Measurements from ENCODE around the gene NCKAP5. TPM values are rescaled to one million over a fixed set of nuclear protein-coding genes. Genes with fewer than 3 reads are reported as not detected.

Gene NCKAP5
- polyA plus RNA-seq, 1 donor, result 3.3 TPM

GRCh38 chr2:133082034-133082433, 486.2 kb downstream of the NCKAP5 start:
- no peak for DNase-seq (ENCODE audit: low read depth)

DNA sequence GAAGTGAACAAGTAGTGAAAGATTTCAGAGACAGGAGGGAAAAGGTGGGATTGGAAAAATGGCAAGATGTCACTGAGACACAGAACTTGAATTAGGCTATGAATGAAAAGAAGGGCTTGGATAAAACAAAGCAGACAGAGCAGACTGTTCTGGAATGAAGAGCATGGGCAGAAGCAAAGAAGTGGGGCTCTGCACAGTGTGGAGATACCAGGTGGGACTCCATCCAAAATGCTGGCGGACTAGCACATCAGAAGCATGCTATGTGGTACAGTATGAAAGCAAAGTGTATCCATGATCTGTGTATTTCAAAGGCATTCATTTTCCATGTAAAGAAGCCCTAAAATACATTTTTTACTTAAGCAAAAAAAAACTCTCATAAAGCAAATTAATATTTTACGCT, 487.4 kb downstream of the NCKAP5 start:
- DNase-seq (ENCODE audit: low read depth), result no peak

DNA sequence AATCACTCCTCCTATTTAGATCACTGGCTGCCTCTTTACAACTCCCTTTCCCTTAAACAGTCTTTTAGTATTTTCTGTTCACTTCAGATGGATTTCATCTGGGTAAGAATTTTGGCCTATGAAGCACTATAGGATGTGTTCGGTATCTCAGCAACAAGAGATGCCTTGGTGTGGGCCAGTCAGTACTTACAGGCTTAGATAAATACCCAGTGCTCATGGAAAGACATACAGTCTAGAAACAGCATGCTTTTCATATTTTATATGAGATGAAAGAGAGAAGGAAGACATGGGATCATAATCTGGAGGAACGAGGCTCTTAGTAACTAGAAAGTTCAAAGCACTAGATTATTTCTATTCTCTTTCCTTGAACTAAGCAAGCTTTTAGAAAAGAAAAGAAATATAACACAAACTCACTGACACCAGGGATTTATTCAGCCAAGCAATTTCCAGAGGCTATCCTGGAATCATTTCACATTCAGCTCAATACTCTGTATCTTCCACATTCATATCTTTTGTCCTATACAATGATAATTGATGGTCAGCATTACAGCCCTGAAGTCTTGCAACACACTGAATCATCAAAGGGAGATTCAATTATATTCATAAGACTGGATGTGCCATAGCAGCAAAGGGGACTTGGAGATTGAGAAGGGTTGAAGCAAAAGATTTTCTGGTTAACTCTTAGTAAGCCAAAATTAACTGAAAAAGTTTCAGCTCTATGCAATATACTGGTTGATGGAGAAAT, 489.4 kb downstream of the NCKAP5 start:
- no peak for DNase-seq (ENCODE audit: low read depth)

GRCh38 chr2:133077269-133077822, 490.9 kb downstream of the NCKAP5 start:
- peak; percentile 29 for DNase-seq (ENCODE audit: low read depth)

- no peak for DNase-seq (ENCODE audit: low read depth)
These were observed 495.2 kb downstream of the NCKAP5 start for GRCh38 chr2:133072837-133073694.

- peak; percentile 31 for DNase-seq (ENCODE audit: low read depth)
These were observed 504.5 kb downstream of the NCKAP5 start for GRCh38 chr2:133063775-133064174.

GRCh38 chr2:133062931-133063665, 505.2 kb downstream of the NCKAP5 start:
- no peak for DNase-seq (ENCODE audit: low read depth)

- no peak for DNase-seq (ENCODE audit: low read depth)
These were observed 506.2 kb downstream of the NCKAP5 start for GRCh38 chr2:133061874-133062593.

GRCh38 chr2:133054297-133054696, 514.0 kb downstream of the NCKAP5 start:
- no peak for DNase-seq (ENCODE audit: low read depth)

DNA sequence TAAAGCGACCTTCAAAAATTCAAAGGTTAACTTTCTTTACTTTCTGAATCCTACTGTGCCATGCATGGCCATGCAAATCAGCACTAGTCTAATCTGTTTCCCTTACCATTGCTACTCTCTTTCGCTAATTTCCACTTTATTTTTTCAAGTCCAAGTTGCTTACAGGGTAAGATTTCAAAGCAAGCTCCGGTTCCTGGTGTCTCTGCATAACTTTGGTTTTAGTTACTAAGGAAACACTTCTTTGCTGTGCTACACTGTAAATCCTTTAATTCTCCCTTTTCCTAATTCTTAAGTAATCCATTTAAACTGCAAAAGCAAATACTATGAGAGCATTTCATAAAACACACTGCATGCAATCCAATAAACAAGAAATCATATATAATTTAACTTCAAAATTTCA, 514.7 kb downstream of the NCKAP5 start:
- DNase-seq (ENCODE audit: low read depth), result no peak

DNA sequence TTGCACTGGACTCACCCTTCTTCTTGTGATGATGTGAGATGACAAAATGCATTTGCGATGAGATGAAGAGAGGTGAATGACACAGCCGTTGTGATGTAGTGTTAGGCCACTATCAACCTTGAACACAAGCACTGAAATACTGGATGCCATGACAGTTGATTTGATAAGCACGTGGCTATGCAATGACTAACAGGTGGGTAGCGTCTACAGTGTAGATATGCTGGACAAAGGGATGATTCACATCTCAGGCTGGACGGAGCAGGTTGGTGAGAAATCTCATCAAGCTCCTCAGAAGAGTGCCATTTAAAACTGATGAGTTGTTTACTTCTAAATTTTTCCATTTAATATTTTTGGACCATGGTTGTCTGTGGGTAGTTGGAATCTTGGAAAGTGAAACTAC, 522.5 kb downstream of the NCKAP5 start:
- DNase-seq (ENCODE audit: low read depth), result no peak

DNA sequence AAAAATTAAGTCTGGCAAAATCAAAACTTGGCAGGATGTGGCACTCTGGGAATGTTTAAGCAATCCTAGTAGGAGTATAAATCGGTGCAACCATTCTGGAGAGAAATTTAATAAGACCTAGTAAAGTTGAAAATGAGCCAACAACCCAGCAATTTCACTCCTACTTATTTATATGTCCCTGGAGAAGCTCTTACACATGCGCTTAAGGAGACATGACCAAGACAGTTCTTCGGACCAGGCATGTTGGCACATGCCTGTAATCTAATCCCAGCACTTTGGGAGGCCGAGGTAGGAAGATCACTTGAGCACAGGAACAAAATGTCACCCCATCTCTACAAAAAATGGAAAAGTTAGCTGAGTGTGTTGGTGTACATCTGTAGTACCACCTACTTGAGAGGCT, 523.7 kb downstream of the NCKAP5 start:
- DNase-seq (ENCODE audit: low read depth), result no peak

- DNase-seq (ENCODE audit: low read depth), result no peak
These were observed 528.1 kb downstream of the NCKAP5 start for GRCh38 chr2:133040170-133040569.

DNA sequence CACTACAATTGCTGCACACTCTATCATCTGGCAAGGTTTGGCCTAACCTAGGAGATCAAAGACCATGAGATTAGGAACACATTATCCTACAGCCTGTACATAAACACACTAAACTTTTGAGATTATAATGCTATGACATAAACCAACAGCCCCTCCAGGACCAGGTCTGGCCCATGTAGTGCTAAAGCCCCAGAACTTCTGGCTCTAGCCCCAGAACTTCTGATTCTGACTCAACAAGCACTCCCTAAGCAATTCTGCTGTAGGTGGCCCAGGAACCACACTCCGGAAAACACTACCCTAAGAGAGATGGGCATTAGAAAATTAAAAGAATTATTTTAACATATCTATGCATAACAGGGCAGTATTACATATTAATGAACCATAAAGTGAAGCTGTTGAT, 528.7 kb downstream of the NCKAP5 start:
- DNase-seq (ENCODE audit: low read depth), result no peak

GRCh38 chr2:133026536-133027177, 541.6 kb downstream of the NCKAP5 start:
- no peak for DNase-seq (ENCODE audit: low read depth)

GRCh38 chr2:133025004-133025403, 543.3 kb downstream of the NCKAP5 start:
- no peak for DNase-seq (ENCODE audit: low read depth)

DNA sequence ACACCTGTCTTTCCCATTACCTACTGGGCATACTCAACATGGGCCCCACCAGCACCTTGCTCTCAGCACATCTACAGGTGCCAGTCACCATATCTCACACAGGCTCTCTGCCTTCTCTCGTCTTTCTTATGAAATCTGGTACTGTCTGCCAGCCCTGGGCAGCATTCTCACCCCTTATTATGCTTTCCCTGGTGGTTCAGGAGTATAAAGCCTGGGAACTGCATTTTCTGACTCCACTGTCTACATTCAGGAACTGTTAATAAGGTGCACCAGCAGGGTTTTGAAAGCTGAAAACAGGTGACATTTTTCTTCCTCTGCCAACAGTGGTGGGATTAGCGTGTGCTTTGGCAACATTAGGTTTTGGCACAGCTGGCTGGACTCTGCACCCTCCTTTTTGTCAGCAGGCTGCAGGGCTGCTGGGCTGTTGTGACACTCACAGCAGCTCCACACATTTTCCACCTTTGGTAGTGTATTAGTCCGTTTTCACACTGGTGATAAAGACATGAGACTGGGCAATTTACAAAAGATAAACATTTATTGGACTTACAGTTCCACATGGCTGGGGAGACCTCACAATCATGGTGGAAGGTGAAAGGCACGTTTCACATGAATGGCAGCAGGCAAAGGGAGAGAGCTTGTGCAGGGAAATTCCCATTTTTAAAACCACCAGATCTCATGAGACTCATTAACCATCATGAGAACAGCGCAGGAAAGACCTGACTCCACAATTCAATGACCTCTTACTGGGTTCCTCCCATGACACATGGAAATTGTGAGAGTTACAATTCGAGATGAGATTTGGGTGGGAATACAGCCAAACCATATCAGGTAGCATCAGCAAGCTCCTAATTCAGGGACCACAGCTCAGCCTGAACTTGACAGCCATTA, 555.2 kb downstream of the NCKAP5 start:
- no peak for DNase-seq (ENCODE audit: low read depth)

GRCh38 chr2:133004623-133005022, 563.6 kb downstream of the NCKAP5 start:
- no peak for DNase-seq (ENCODE audit: low read depth)

GRCh38 chr2:132999421-132999820, 568.8 kb downstream of the NCKAP5 start:
- no peak for DNase-seq (ENCODE audit: low read depth)

- no peak for DNase-seq (ENCODE audit: low read depth)
These were observed 570.0 kb downstream of the NCKAP5 start for GRCh38 chr2:132998221-132998620.
